PFSK-1 (cell line): Measurements from ENCODE around the gene ACADM.

Experiments used
- POLR2AphosphoS5 ChIP-seq: IDR thresholded peaks from 2 replicates; pipeline ENCODE4 v1.6.1; 2012; ENCODE audit warnings: low read depth, mild to moderate bottlenecking, control low read depth, low read length, moderate library complexity
- REST ChIP-seq, 2 experiments: IDR thresholded peaks; 2 replicates each; pipeline versions ENCODE4 v1.6.1 to v1.8.0; 2011 to 2012; ENCODE audit warnings: low read depth in 2 of 2, low read length in 2 of 2, control low read depth in 1 of 2, inconsistent platforms in 1 of 2, mild to moderate bottlenecking in 1 of 2, moderate library complexity in 1 of 2; ENCODE audit not compliant: insufficient read depth in 1 of 2

- no peak; the same call in 1 of the 2 replicates for TF ChIP-seq POLR2AphosphoS5
- no peak for TF ChIP-seq REST (IDR thresholded peaks at IDR 0.05; ENCODE audit: insufficient read depth in 1 of 2, low read depth in 2 of 2, low read length in 2 of 2)
Observed at GRCh38 chr1:75795703-75796193, 71.2 kb downstream of the ACADM start.
